A673 (cell line): ENCODE results near the gene ATG2B. TPM values are rescaled to one million over a fixed set of nuclear protein-coding genes. Genes with fewer than 3 reads are reported as not detected.
A peak's percentile ranks its signal among the peaks of the same experiment; 100 is the strongest.

Source experiments
- BruUV-seq: library from RNA; stranded (reverse); fragments of 400-500 nt; replicated peaks from 2 replicates; lab custom pipeline; 2021; lab: Mats Ljungman, UMichigan
- CTCF ChIA-PET: fragments of 300-600 bp; sonication (Branson Sonifier 250); formaldehyde crosslinking; loops from one replicate; lab custom pipeline; 2022; ENCODE audit warnings: antibody characterized with exemption; lab: Charles Lee
- POLR2A ChIA-PET: fragments of 300-600 bp; sonication (Branson Sonifier 250); formaldehyde crosslinking; loops from one replicate; lab custom pipeline; 2022; ENCODE audit warnings: antibody characterized with exemption; ENCODE audit not compliant: low non-redundant PET; lab: Charles Lee
- DNase-seq: peaks from one replicate; pipeline ENCODE4 v3.0.0-alpha.2; 2015; ENCODE audit warnings: low spot score
- H3K27ac ChIP-seq: fragments of 200-600 bp; sonication (generic); 2 replicates; pipeline ENCODE4 v1.5.1; 2016; ENCODE audit warnings: mixed run types, low read depth, mild to moderate bottlenecking, mixed read lengths, antibody characterized with exemption, low read length; ENCODE audit not compliant: poor library complexity, severe bottlenecking
- H3K27me3 ChIP-seq: fragments of 200-600 bp; sonication (generic); replicated peaks from 2 replicates; pipeline ENCODE4 v1.6.1; 2017; ENCODE audit warnings: mixed run types, low read depth, mild to moderate bottlenecking, mixed read lengths, antibody characterized with exemption, low read length; ENCODE audit not compliant: insufficient read depth, poor library complexity
- H3K36me3 ChIP-seq: fragments of 200-600 bp; sonication (generic); 2 replicates; pipeline ENCODE4 v1.6.1; 2016; ENCODE audit warnings: mixed run types, mild to moderate bottlenecking, mixed read lengths, antibody characterized with exemption, low read length; ENCODE audit not compliant: insufficient read depth, poor library complexity, severe bottlenecking
- H3K4me1 ChIP-seq: fragments of 200-600 bp; sonication (generic); 2 replicates; pipeline ENCODE4 v1.6.1; 2017; ENCODE audit warnings: mixed run types, mild to moderate bottlenecking, mixed read lengths, antibody characterized with exemption, low read length; ENCODE audit not compliant: insufficient read depth, poor library complexity, severe bottlenecking
- H3K4me3 ChIP-seq: fragments of 200-600 bp; sonication (generic); 2 replicates; pipeline ENCODE4 v1.5.1; 2016; ENCODE audit warnings: low read depth, mixed run types, mild to moderate bottlenecking, mixed read lengths, low read length; ENCODE audit not compliant: poor library complexity, severe bottlenecking
- H3K9me3 ChIP-seq: fragments of 200-600 bp; sonication (generic); 2 replicates; pipeline ENCODE4 v1.6.1; 2016; ENCODE audit warnings: mixed run types, low read depth, mild to moderate bottlenecking, mixed read lengths, antibody characterized with exemption, low read length; ENCODE audit not compliant: poor library complexity, severe bottlenecking
- CTCF ChIP-seq: fragments of 300-800, 200-600 bp; sonication (generic); conservative IDR thresholded peaks from 2 replicates; pipeline ENCODE4 v1.5.1; 2017; ENCODE audit warnings: low read depth, mild to moderate bottlenecking, antibody characterized with exemption, low read length, moderate library complexity, mixed read lengths
- EZH2 ChIP-seq: fragments of 200-600 bp; sonication (generic); IDR thresholded peaks from 2 replicates; pipeline ENCODE4 v1.6.1; 2017; ENCODE audit warnings: borderline replicate concordance, low read depth, mild to moderate bottlenecking, mixed read lengths, antibody characterized with exemption, low read length; ENCODE audit not compliant: poor library complexity, severe bottlenecking
- intact Hi-C: fragments of 100-400 bp; cut with micrococcal nuclease; formaldehyde crosslinking; loops from one replicate; pipeline ENCODE4 v1.10.0; 2022; ENCODE audit not compliant: unreplicated experiment
- total RNA-seq: library from RNA; stranded (reverse); gene quantifications from 2 replicates; pipeline ENCODE4 v1.2.3, GENCODE V29; 2021

ATG2B gene
- total RNA-seq, 1 experiment from 2014 or later, result 22.7 TPM

GRCh38 chr14:96316087-96316486 is 47.1 kb downstream of the ATG2B start:
- H3K27me3 ChIP-seq, result no peaks in the 10 kb centered on the region
- no peak overlapping the region for H3K4me3 ChIP-seq
- BruUV-seq, result no TSS peak
- no peaks in the 10 kb centered on the region for H3K9me3 ChIP-seq
- intact Hi-C loops, result no loop called here
- no peaks in the 10 kb centered on the region for H3K4me1 ChIP-seq
- TF ChIP-seq EZH2, result no peak
- no peak for TF ChIP-seq CTCF
- POLR2A ChIA-PET, result no interaction called here
- peaks cover 32% of the 10 kb centered on the region for H3K36me3 ChIP-seq
- H3K27ac ChIP-seq, result no peak overlapping the region
- DNase-seq, result no peak
- CTCF ChIA-PET, result no interaction called here

GRCh38 chr14:96310906-96311305 is 52.2 kb downstream of the ATG2B start:
- Histone ChIP-seq H3K27ac (no peak overlapping the region), H3K9me3 (no peaks in the 10 kb centered on the region), H3K27me3 (no peaks in the 10 kb centered on the region), H3K4me3 (no peak overlapping the region), H3K36me3 (peaks cover 40% of the 10 kb centered on the region), H3K4me1 (no peaks in the 10 kb centered on the region)
- DNase-seq, result no peak
- TF ChIP-seq EZH2 (no peak), CTCF (no peak)
- POLR2A ChIA-PET, result no interaction called here
- CTCF ChIA-PET, result no interaction called here
- BruUV-seq, result no TSS peak
- intact Hi-C loops, result no loop called here

- intact Hi-C loops, result no loop called here
Observed at GRCh38 chr14:96309896-96310330, 53.2 kb downstream of the ATG2B start.

More at GRCh38 chr14:96309896-96310330, 53.2 kb downstream of the ATG2B start:
- H3K4me3 ChIP-seq, result no peak overlapping the region
- peaks cover 36% of the 10 kb centered on the region for H3K36me3 ChIP-seq
- TF ChIP-seq EZH2 (no peak), CTCF (0 out of 2 replicates have a peak, but pooled peaks have one; percentile 21)
- DNase-seq, result peak; percentile 9
- H3K27ac ChIP-seq, result no peak overlapping the region
- CTCF ChIA-PET, result no interaction called here
- no peaks in the 10 kb centered on the region for H3K4me1 ChIP-seq
- H3K27me3 ChIP-seq, result no peaks in the 10 kb centered on the region
- H3K9me3 ChIP-seq, result no peaks in the 10 kb centered on the region
- BruUV-seq, result no TSS peak
- POLR2A ChIA-PET, result no interaction called here
